ENCODE data around the gene ANAPC15. TPM values are rescaled to one million over a fixed set of nuclear protein-coding genes. Genes with fewer than 3 reads are reported as not detected.
"Not testable (repeated sequence)": the region's sequence is repeated elsewhere in the genome, so short reads cannot be mapped to it uniquely, and the experiment has no call there.

Gene ANAPC15
- total RNA-seq (2014; rRNA removed; shearing (Covaris generic)) = 81.5 and 94.6 TPM in 2 replicates

DNA sequence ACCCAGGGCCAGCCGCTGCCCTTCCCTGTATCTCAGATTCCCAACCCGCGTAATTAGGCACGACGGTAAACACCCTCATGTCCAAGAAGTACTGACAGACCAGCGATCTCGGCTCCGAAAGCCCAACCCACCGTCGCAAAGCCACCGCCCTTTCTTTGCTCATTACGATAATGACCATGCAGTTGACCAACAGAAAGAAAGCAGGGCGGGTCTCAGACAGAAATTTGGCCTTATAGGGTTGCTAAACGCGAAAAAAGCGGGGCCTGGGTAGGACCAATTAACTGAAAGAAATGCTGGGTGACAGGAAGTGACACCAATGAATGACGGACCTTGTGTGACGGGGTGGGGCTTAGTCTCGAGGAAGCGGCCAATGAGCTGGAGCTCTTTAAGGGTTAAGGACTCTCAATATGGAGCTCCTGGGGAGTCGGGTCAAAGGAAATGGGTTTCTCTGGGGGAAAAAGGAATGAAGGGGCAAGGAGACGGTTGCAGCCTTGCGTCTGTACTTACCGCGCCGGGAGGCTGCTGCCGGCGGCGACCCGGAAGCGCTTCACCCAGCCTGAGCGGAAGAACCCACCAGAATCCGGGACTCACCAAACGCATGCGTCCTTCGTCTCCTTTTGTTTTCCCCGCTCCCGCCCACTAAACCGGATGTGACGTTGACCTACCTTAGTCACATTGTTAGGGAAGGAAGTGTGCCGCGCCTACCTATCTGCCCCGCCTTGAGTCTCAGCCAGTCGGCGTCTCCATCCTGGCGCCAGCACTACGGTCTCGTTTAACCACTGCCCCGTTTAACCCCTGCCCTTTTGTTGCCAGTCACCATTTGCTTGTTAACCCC, at the start of gene ANAPC15:
TSS of gene ANAPC15 (minus strand) at position 553 of the 835 bp plus-strand sequence. CDS start 1,419 bp downstream, outside the sequence.
- peak; percentile 100 for DNase-seq (ENCODE audit: low spot score)

DNA sequence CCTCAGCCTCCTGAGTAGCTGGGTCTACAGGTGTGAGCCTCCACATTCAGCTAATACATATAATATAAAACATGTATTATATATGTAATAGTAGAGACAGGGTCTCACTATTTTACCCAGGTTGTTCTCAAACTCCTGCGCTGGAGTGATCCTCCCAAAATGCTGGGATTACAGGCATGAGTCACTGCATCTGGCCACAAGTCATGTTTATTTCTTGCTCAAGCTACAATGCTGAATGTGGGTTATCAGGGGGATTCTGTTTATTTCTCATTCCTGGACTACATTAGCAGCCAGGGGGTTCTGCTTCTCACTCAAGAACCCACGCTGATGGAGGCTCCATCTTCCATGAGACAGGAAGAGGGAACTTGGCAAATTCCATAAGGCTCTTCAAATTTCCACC, 47.8 kb upstream of the ANAPC15 start:
- DNase-seq (ENCODE audit: low spot score) = no peak

DNA sequence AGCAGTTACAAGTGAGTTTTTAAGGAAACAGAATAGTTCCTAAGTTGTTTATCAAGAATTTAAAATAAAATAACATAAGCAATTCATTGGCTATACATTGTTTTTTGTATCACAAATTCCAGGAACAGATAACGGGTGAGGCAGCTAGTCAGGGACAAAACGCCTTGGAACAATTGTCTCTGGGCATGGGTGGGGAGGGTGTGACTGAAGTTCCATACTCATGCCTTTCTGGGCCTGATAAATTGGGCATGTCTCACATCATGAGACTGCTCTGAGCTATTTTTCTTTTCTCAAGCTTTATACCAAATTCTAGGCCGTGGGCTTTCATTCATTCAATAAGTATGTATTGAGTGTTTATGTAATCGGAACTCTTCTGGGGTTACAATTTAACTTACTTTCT, 44.6 kb upstream of the ANAPC15 start:
- no peak for DNase-seq (ENCODE audit: low spot score)

GRCh38 chr11:72155751-72156150, 43.3 kb upstream of the ANAPC15 start:
- DNase-seq (ENCODE audit: low spot score) = no peak

DNA sequence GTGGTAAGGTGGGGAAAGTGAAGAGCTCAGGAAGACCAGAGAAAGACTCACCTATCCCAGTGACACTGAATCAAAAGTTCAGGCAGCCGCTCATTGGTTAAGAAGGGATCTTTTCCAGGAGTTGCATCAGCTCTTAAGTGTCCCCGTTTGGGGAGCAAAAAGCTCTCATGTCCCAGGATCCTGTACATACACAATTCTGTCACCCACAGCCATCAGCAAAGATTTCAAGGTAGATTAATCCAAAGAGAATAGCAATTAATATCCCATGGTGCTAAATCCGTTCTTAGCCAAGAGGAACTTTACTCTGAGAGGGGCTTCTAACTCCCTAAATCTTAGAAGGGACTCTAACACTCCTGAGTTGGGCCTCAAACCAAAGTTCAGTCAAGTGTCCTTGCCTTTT, 42.3 kb upstream of the ANAPC15 start:
- no peak for DNase-seq (ENCODE audit: low spot score)

- not testable (repeated sequence) for DNase-seq (ENCODE audit: low spot score)
These were observed 41.4 kb upstream of the ANAPC15 start for GRCh38 chr11:72153874-72154273.

- no peak for DNase-seq (ENCODE audit: low spot score)
These were observed 38.4 kb upstream of the ANAPC15 start for GRCh38 chr11:72150882-72151281.

DNA sequence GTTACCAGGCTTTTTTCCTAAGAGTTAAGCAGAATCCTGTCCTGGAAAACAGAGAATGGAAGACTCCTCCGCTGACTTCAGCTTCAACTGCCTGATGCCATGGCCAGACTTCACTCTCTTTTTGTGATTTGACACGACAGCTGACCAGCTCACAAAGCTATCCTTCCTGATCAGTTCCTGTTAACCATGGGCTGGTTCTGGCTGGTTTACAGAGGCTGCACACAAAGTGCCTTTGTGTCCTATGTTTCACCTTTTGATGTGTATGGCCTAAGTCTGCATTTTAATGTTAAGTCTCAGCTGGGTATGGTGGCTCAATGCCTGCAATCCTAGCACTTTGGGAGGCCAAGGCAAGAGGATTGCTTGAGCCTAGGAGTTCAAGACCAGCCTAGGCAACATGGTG, 34.1 kb upstream of the ANAPC15 start:
- DNase-seq (ENCODE audit: low spot score) = no peak

GRCh38 chr11:72144807-72145565, 32.5 kb upstream of the ANAPC15 start:
- DNase-seq (ENCODE audit: low spot score) = no peak

DNA sequence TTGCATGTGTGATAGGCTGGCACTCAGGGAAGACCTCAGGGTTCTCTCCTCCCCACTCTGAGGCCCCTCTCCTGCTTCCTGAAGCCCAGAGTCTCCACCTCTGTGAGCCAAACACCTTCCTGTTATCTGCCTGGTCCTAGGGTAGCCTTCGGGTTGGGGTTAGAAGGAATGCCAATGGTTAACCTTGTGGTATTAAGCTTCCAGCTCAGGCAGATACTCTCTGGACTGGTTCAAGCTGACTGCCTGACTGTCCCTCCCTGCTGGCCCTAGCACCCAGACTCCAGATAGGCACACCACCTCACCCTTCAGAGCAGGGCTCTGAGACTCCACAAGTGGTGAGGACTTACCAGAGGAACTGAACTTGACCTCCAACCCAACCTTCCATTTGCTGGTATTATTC, 30.0 kb upstream of the ANAPC15 start:
- not testable (repeated sequence) for DNase-seq (ENCODE audit: low spot score)

DNA sequence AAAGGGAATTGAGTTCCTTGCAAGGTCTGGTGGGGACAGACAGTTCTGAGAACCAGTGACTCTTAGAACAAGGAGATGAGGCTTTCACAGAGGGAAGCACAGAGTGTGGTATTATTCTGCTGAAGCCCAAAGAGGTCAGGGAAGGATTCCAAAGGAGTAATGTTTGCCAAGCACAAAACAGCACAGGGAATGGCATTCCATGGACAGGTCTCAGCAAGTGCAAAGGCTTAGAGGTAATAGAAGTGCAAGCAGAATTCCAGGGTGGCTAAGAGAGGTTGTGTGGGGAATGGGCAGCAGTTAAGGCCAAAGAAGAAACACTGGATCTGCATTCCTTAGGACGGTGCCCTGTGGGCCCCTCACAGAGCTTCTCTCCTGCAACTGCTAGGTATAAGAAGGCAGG, 29.6 kb upstream of the ANAPC15 start:
- not testable (repeated sequence) for DNase-seq (ENCODE audit: low spot score)

- DNase-seq (ENCODE audit: low spot score) = peak; percentile 81
These were observed 28.6 kb upstream of the ANAPC15 start for GRCh38 chr11:72141066-72141465.

DNA sequence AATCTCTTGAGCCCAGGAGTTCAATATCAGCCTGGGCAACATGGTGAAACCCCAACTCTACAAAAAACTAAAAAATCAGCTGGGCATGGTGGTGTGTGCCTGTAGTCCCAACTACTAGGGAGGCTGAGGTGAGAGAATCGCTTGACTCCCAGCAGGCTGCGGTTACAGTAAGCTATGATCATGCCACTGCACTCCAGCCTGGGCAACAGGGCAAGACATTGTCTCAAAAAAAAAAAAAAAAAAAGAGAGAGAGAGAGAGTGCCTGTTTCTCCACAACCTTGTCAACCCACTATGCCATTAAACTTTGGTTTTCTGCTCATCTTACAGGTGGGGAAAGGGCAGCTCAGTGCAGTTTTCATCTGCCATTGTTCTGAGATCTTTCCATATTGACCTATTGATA, 28.2 kb upstream of the ANAPC15 start:
- DNase-seq (ENCODE audit: low spot score) = no peak

- DNase-seq (ENCODE audit: low spot score) = no peak
These were observed 27.0 kb upstream of the ANAPC15 start for GRCh38 chr11:72139500-72139899.

DNA sequence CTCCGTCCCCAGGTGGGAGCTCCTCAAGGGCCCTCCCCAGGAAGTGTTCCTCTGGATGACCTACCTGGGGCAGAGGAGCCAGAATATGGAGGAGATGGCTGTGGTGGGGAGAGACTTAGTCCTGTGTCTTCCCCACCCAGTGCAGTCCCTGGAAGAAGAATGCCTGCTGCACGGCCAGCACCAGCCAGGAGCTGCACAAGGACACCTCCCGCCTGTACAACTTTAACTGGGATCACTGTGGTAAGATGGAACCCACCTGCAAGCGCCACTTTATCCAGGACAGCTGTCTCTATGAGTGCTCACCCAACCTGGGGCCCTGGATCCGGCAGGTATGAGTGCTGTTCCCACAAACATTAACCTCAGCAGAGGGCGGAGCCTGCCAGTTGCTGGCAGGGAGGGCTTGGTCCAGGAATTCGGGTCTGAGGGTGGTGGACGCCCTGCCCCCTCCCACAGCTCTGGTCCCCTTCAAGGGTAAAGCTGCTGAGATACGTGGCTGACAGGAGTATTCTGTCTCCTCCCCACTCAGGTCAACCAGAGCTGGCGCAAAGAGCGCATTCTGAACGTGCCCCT, 26.4 kb upstream of the ANAPC15 start:
- no peak for DNase-seq (ENCODE audit: low spot score)

GRCh38 chr11:72136684-72137262, 24.3 kb upstream of the ANAPC15 start:
- no peak for DNase-seq (ENCODE audit: low spot score)

- no peak for DNase-seq (ENCODE audit: low spot score)
These were observed 23.6 kb upstream of the ANAPC15 start for GRCh38 chr11:72135891-72136683.

DNA sequence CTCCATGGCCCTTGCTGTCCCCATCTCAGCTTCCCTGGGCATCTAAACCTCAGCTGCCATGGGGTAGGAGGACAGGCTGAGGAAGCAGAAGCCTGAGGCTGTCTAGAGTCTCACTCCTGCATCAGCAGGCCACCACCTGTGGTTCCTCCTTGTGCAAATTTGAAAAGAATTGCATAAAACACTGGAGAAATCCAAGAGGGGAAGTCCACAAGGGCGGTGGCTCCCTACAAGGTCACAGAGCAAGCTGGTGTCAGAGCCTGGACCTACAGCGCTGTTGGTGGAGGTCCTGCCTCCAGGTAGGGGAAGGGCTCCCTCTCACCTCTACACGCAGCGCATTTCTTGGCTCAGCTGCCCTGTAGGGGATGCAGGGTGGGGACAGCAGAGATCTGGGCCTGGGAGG, 23.0 kb upstream of the ANAPC15 start, which contains the start of gene FOLR3:
TSS of gene FOLR3 (plus strand) at position 253 of the 400 bp plus-strand sequence. CDS start 228 bp downstream, outside the sequence.
- DNase-seq (ENCODE audit: low spot score) = not testable (repeated sequence)

GRCh38 chr11:72132646-72133045, 20.2 kb upstream of the ANAPC15 start:
- DNase-seq (ENCODE audit: low spot score) = no peak

GRCh38 chr11:72129381-72129780, 16.9 kb upstream of the ANAPC15 start:
- DNase-seq (ENCODE audit: low spot score) = no peak

DNA sequence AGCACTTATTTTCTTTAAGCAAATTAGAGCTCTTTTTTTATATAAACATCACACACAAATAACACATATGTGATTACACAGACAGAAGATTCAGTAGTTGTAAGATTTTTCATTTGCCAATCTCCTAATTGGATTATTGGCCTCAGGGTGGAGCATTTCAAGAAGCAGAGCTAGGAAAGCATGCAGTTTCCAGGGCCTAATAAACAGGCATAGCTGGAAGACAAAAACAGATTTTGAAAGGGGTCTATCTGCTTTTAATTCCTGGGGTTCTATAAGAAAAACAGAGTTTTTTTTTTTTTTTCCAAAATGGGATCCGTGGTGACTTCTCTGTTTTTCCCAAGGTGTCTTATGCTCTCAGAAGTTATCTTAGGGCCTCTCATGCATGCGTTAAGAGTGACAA, 15.4 kb upstream of the ANAPC15 start:
- no peak for DNase-seq (ENCODE audit: low spot score)
